Cardiac fibroblast (primary cell): ENCODE results near the gene MAOA.
"Not testable (repeated sequence)": the region's sequence is repeated elsewhere in the genome, so short reads cannot be mapped to it uniquely, and the experiment has no call there.

Experiments used
- DNase-seq, 2 donors: peaks; one replicate each; pipeline versions ENCODE4 v3.0.0 to v3.0.0-alpha.2; 2010; ENCODE audit warnings: low read depth in 2 of 2
- H3K4me3 ChIP-seq, 2 donors: replicated peaks in 1 of 2; 1 replicate in 1 of 2; 2 replicates in 1 of 2; pipeline ENCODE4 v1.5.1; 2011; ENCODE audit warnings: low read depth in 2 of 2, low read length in 2 of 2, mild to moderate bottlenecking in 2 of 2, moderate library complexity in 1 of 2
- CTCF ChIP-seq: IDR thresholded peaks from one replicate; pipeline ENCODE4 v1.5.1; 2011; ENCODE audit warnings: low read depth, mild to moderate bottlenecking, low read length, inconsistent platforms

Gene MAOA

GRCh38 chrX:43720961-43721360 is 64.9 kb downstream of the MAOA start:
- no peak overlapping the region for H3K4me3 ChIP-seq
- no peak for DNase-seq
- TF ChIP-seq CTCF: no peak

- not testable (repeated sequence) for H3K4me3 ChIP-seq, DNase-seq
These were observed 69.1 kb downstream of the MAOA start for GRCh38 chrX:43725227-43725626.

GRCh38 chrX:43727254-43727653 is 71.2 kb downstream of the MAOA start:
- DNase-seq, H3K4me3 ChIP-seq: not testable (repeated sequence)

GRCh38 chrX:43728002-43728401 is 71.9 kb downstream of the MAOA start:
- H3K4me3 ChIP-seq: no peak overlapping the region
- no peak for TF ChIP-seq CTCF
- no peak for DNase-seq

DNA sequence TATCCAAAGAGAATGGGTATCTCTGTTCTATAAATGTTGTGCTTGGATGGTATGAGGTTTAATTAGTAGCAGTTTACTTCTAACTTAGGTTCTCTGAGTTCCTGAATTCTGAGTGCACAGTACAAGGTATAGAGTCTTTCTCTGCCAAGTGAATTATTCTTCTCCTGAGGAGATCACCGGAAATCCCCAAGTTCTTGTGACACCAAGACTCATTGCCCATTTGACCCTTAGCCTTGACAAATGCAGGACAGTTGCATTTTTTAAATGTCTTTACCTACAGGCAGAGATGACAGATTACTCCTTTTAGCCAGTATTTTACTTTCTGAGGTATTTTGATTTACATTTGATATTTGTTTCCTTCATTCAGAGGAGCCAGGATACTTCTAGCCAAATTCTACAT is 72.9 kb downstream of the MAOA start:
- no peak for TF ChIP-seq CTCF
- H3K4me3 ChIP-seq: no peak overlapping the region
- DNase-seq: no peak

DNA sequence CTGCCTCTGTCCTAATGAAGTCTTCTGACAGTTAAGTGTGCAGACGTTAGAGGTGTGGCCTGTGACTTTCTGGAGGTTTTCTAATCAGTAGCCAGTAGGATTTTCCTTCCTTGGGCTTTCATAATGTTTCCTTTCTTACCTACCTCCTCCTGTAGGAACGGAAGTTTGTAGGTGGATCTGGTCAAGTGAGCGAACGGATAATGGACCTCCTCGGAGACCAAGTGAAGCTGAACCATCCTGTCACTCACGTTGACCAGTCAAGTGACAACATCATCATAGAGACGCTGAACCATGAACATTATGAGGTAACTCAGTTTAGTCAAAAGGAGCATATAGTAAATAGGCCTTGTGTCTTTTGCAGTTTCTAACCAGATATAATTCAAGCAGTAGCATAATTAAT is 75.0 kb downstream of the MAOA start:
- H3K4me3 ChIP-seq: no peak overlapping the region
- DNase-seq: no peak
- no peak for TF ChIP-seq CTCF

DNA sequence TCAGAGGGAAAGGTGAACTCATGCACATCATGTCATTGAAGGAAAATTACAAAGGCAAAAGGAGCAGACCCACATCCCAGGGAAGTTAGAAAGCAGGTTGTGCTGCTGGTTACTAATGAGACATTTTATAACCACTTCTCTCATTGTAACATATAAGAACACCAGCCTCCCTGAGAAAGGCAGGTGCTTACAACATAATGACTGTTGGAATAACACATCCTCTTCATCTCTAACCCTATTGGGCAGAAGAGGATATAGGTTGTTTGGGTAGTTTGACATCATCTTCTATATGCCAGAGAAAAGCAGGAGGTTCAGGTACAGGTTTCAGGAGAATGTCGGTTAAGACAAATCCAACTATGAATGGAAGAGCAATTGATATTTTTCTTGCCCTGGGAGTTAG is 77.6 kb downstream of the MAOA start:
- TF ChIP-seq CTCF: no peak
- DNase-seq: no peak
- no peak overlapping the region for H3K4me3 ChIP-seq

DNA sequence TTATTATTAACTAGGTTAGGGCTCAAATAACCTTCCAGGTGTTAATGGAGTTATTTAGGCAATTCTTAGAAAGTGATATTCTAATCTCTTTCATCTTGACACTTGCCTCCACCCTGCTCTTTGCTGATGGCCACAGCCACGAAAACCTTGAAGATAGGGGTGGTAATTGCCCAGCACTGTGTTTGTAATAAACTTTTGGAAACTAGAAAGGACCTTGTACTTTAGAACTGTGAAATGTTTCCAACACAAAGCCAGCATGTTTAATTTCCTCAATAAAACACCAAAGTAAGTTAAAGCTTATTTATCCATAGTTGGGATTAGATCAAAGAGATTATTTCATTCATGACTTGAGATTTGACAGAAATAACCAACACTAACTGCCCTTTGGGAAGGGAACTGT is 78.3 kb downstream of the MAOA start:
- DNase-seq: no peak
- H3K4me3 ChIP-seq: no peak overlapping the region
- TF ChIP-seq CTCF: no peak
